Skeletal muscle tissue (tissue), 4 donors: ENCODE measurements around the gene ZBTB44. TPM values are rescaled to one million over a fixed set of nuclear protein-coding genes. Genes with fewer than 3 reads are reported as not detected.
A peak's percentile ranks its signal among the peaks of the same experiment; 100 is the strongest.

Source experiments
- H3K27ac ChIP-seq: one replicate; pipeline ENCODE4 v1.7.0; 2013; ENCODE audit warnings: mild to moderate bottlenecking, low read depth, low read length, inconsistent platforms
- H3K27me3 ChIP-seq, 3 donors: one replicate each; pipeline ENCODE4 v1.7.0; 2013; ENCODE audit warnings: low read length in 3 of 3; ENCODE audit not compliant: control insufficient read depth in 3 of 3, insufficient read depth in 3 of 3
- H3K36me3 ChIP-seq, 3 donors: one replicate each; pipeline ENCODE4 v1.7.0; 2013; ENCODE audit warnings: low read length in 3 of 3; ENCODE audit not compliant: control insufficient read depth in 3 of 3, insufficient read depth in 3 of 3
- H3K4me1 ChIP-seq, 3 donors: one replicate each; pipeline ENCODE4 v1.7.0; 2013; ENCODE audit warnings: low read length in 3 of 3, mild to moderate bottlenecking in 3 of 3; ENCODE audit not compliant: control insufficient read depth in 3 of 3, insufficient read depth in 3 of 3
- H3K4me3 ChIP-seq, 3 donors: one replicate each; pipeline ENCODE4 v1.7.0; 2013; ENCODE audit warnings: low read length in 3 of 3
- H3K9ac ChIP-seq, 3 donors: one replicate each; pipeline ENCODE4 v1.7.0; 2013; ENCODE audit warnings: low read length in 3 of 3, mild to moderate bottlenecking in 3 of 3, moderate library complexity in 2 of 3, low read depth in 1 of 3
- H3K9me3 ChIP-seq, 3 donors: one replicate each; pipeline ENCODE4 v1.7.0; 2013; ENCODE audit warnings: low read length in 3 of 3; ENCODE audit not compliant: control insufficient read depth in 3 of 3
- total RNA-seq: library from RNA; depleted of rRNA; stranded (reverse); fragments of >200 nt; gene quantifications from one replicate; pipeline ENCODE4 v1.2.3, GENCODE V29; 2014
- donor health status: Osteomylitis.

Gene ZBTB44
- total RNA-seq, 1 donor from 2014 or later = 111 TPM

GRCh38 chr11:130313383-130314183 lies 1.1 kb downstream of the ZBTB44 start:
- H3K27ac ChIP-seq = peak overlapping the region; percentile 89

DNA sequence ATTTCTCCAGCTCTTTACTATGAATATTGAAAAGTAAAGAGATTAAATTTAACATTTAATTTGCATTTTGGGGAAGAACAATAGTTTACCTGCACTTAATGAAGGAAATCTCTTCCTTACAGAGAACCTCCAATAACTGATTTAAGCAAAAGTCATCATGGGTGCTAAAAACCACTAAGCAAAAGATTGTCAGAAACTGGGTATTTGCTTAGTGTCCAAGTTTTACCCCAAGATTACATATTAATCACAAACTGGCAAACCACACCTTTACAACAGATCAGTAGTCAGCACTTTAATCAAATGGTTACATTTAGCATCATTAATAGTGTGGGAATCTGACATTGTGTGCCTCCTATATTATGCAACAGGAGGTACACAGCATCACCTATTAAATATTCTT lies 2.7 kb downstream of the ZBTB44 start:
- Histone ChIP-seq H3K27ac (no peak overlapping the region), H3K4me3 (no peak overlapping the region), H3K4me1 (peaks cover 18 to 19% (median 18%) of the 10 kb centered on the region in 3 donors), H3K27me3 (no peaks in the 10 kb centered on the region), H3K9ac (no peak overlapping the region), H3K9me3 (no peaks in the 10 kb centered on the region), H3K36me3 (peaks cover 0 to 2% (median 0%) of the 10 kb centered on the region in 3 donors)

More at GRCh38 chr11:130313383-130314183, 1.1 kb downstream of the ZBTB44 start:
- Histone ChIP-seq H3K4me1 (peaks cover 18 to 19% (median 18%) of the 10 kb centered on the region in 3 donors), H3K9me3 (no peaks in the 10 kb centered on the region), H3K9ac (peak overlapping the region; percentile 90 to 93 (median 91)), H3K27me3 (no peaks in the 10 kb centered on the region), H3K4me3 (peak overlapping the region; percentile 76 to 79 (median 78)), H3K36me3 (no peaks in the 10 kb centered on the region)

GRCh38 chr11:130310622-130311021 lies 4.1 kb downstream of the ZBTB44 start:
- Histone ChIP-seq H3K27me3 (no peaks in the 10 kb centered on the region), H3K4me3 (no peak overlapping the region), H3K9ac (no peak overlapping the region), H3K9me3 (no peaks in the 10 kb centered on the region), H3K4me1 (peaks cover 18 to 19% (median 18%) of the 10 kb centered on the region in 3 donors), H3K27ac (no peak overlapping the region), H3K36me3 (peaks cover 0 to 2% (median 0%) of the 10 kb centered on the region in 3 donors)

- H3K4me1 ChIP-seq = peaks cover 13 to 18% (median 13%) of the 10 kb centered on the region in 3 donors
- no peaks in the 10 kb centered on the region for H3K27me3 ChIP-seq
- no peak overlapping the region for H3K27ac ChIP-seq
- peaks cover 0 to 2% (median 0%) of the 10 kb centered on the region in 3 donors for H3K36me3 ChIP-seq
- H3K9me3 ChIP-seq = no peaks in the 10 kb centered on the region
- H3K9ac ChIP-seq = no peak overlapping the region
- no peak overlapping the region for H3K4me3 ChIP-seq
These were observed 5.8 kb downstream of the ZBTB44 start for GRCh38 chr11:130308886-130309285.

DNA sequence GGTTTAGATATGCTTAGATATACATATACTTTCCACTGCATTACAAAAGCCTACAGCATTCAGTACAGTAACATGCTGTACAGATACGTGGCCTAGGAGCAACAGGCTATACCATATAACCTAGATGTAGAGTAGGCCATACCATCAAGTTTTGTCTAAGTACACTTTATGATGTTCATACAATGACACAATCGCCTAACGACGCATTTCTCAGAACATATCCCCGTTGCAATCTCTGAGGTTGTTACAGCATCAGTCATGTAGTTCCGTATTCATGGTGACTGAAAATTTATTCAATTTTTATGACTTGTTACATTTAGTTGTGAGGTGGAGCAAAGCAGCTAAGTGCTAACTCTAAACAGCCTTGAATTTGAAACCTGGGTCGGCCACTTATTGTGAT lies 6.7 kb downstream of the ZBTB44 start:
- no peaks in the 10 kb centered on the region for H3K27me3 ChIP-seq
- no peak overlapping the region for H3K9ac ChIP-seq
- H3K4me3 ChIP-seq = no peak overlapping the region
- H3K4me1 ChIP-seq = peaks cover 13% of the 10 kb centered on the region in 3 donors
- H3K9me3 ChIP-seq = no peaks in the 10 kb centered on the region
- peaks cover 0 to 2% (median 0%) of the 10 kb centered on the region in 3 donors for H3K36me3 ChIP-seq
- no peak overlapping the region for H3K27ac ChIP-seq

GRCh38 chr11:130304651-130305050 lies 10.1 kb downstream of the ZBTB44 start:
- no peaks in the 10 kb centered on the region for H3K9me3 ChIP-seq
- H3K36me3 ChIP-seq = peaks cover 0 to 2% (median 0%) of the 10 kb centered on the region in 3 donors
- no peak overlapping the region for H3K9ac ChIP-seq
- peaks cover 11 to 15% (median 13%) of the 10 kb centered on the region in 3 donors for H3K4me1 ChIP-seq
- H3K27ac ChIP-seq = no peak overlapping the region
- no peak overlapping the region for H3K4me3 ChIP-seq
- no peaks in the 10 kb centered on the region for H3K27me3 ChIP-seq

GRCh38 chr11:130301002-130301401 lies 13.7 kb downstream of the ZBTB44 start:
- peak overlapping the region in 1 of 3 donors; percentile 72 for H3K9ac ChIP-seq
- H3K4me1 ChIP-seq = peaks cover 7 to 10% (median 9%) of the 10 kb centered on the region in 3 donors
- peak overlapping the region; percentile 3 for H3K27ac ChIP-seq
- H3K36me3 ChIP-seq = no peaks in the 10 kb centered on the region
- H3K4me3 ChIP-seq = peak overlapping the region; percentile 18 to 61 (median 57)
- H3K9me3 ChIP-seq = no peaks in the 10 kb centered on the region
- no peaks in the 10 kb centered on the region for H3K27me3 ChIP-seq

DNA sequence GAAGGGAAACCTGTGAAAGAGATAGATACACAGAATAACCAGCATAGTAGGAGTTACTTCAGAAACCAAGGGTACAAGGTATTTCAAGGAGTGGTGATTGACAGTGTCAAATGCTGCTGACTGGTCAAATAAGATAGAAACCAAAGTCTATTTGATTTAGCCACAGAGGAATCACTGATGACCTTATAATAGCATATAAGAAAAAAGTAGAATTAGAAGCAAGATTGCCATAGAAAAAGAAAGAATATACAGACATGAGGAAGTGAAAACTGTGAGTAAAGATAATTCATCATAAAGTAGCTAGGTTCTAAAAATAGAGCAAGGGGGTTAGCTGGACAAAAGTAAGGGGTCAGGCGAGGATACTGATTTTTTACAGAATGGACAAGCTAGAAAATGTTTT lies 14.2 kb downstream of the ZBTB44 start:
- Histone ChIP-seq H3K4me1 (peaks cover 7 to 10% (median 9%) of the 10 kb centered on the region in 3 donors), H3K4me3 (peak overlapping the region in 2 of 3 donors; percentile 57 to 61), H3K27ac (peak overlapping the region; percentile 3), H3K9me3 (no peaks in the 10 kb centered on the region), H3K27me3 (no peaks in the 10 kb centered on the region), H3K36me3 (no peaks in the 10 kb centered on the region), H3K9ac (peak overlapping the region; percentile 1 to 72 (median 46))

DNA sequence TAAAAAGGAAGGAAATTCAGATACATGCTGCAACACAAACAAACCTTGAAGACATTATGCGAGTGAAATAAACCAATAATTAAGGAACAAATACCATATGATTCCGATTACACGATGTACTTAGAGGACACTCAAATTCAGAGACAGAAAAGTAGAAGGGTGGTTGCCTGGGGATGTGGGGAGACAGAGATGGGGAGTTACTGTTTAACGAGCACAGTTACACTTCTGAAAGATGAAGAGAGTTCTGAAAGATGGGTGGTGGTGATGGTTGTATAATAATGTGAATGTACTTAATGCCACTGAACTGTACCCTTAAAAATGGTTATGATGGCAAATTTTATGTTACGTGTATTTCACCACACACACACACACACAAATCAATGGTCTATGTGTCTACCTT lies 14.7 kb downstream of the ZBTB44 start:
- H3K4me3 ChIP-seq = no peak overlapping the region
- peak overlapping the region; percentile 3 for H3K27ac ChIP-seq
- peaks cover 7 to 10% (median 9%) of the 10 kb centered on the region in 3 donors for H3K4me1 ChIP-seq
- H3K36me3 ChIP-seq = no peaks in the 10 kb centered on the region
- H3K9ac ChIP-seq = no peak overlapping the region
- no peaks in the 10 kb centered on the region for H3K9me3 ChIP-seq
- H3K27me3 ChIP-seq = no peaks in the 10 kb centered on the region

DNA sequence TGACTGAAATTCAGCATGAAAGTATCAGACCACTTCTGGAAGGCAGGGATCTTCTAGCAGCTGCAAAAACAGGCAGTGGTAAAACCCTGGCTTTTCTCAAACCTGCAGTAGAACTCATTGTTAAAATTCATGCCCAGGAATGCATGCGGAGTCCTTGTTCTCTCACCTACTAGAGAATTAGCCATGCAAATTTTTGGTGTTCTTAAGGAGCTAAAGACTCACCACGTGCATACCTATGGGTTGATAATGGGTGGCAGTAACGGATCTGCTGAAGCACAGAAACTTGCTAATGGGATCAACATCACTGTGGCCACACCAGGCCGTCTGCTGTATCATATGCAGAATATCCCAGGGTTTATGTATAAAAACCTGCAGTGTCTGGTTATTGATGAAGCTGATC lies 19.1 kb downstream of the ZBTB44 start:
- no peak overlapping the region for H3K4me3 ChIP-seq
- H3K9me3 ChIP-seq = no peaks in the 10 kb centered on the region
- peaks cover 0 to 3% (median 0%) of the 10 kb centered on the region in 3 donors for H3K4me1 ChIP-seq
- no peaks in the 10 kb centered on the region for H3K27me3 ChIP-seq
- no peaks in the 10 kb centered on the region for H3K36me3 ChIP-seq
- no peak overlapping the region for H3K27ac ChIP-seq
- H3K9ac ChIP-seq = no peak overlapping the region
